HT1080 (cell line): ENCODE measurements around the gene ZNF660. TPM values are rescaled to one million over a fixed set of nuclear protein-coding genes. Genes with fewer than 3 reads are reported as not detected.
"Not testable (repeated sequence)": the region's sequence is repeated elsewhere in the genome, so short reads cannot be mapped to it uniquely, and the experiment has no call there.

ENCODE experiments used
- DNase-seq: peaks from one replicate; pipeline ENCODE4 v3.0.0-alpha.2; 2015; ENCODE audit warnings: low read depth
- polyA plus RNA-seq, 2 experiments: library from polyadenylated mRNA; depleted of rRNA; stranded (reverse); fragments of >200 nt; gene quantifications; 2 replicates each; pipeline ENCODE4 v1.2.3, GENCODE V29; 2015
- total RNA-seq: library from RNA; depleted of rRNA; stranded (reverse); fragments of >200 nt; shearing (Covaris generic); gene quantifications from 2 replicates; pipeline ENCODE4 v1.2.3, GENCODE V29; 2014; rRNA removed

Gene ZNF660
- 0.11 and 0.60 TPM in 2 replicates for total RNA-seq
- polyA plus RNA-seq (2015; cell fraction: cytosol; rRNA removed) = 0.05 TPM in 1 of 2 replicates, not detected in the other
- polyA plus RNA-seq (2015; cell fraction: nucleus; rRNA removed) = 0.20 and 0.28 TPM in 2 replicates

- DNase-seq = peak; percentile 31
These were observed at the start of gene ZNF660 for GRCh38 chr3:44584646-44585501. ZNF660 (plus strand) TSS chr3:44584964; CDS start chr3:44594194, 9,230 bp downstream.

GRCh38 chr3:44535364-44535763, 49.4 kb upstream of the ZNF660 start:
- DNase-seq = no peak

GRCh38 chr3:44544811-44545210, 40.0 kb upstream of the ZNF660 start:
- not testable (repeated sequence) for DNase-seq

- no peak for DNase-seq
These were observed 29.9 kb upstream of the ZNF660 start, which contains the start of gene ZKSCAN7 for GRCh38 chr3:44554626-44555592. ZKSCAN7 (plus strand) TSS chr3:44555193; CDS start chr3:44557048, 1,855 bp downstream.

GRCh38 chr3:44555723-44556122, 29.0 kb upstream of the ZNF660 start:
- no peak for DNase-seq

GRCh38 chr3:44557074-44557473, 27.7 kb upstream of the ZNF660 start:
- no peak for DNase-seq

GRCh38 chr3:44561076-44561475, 23.7 kb upstream of the ZNF660 start:
- DNase-seq = no peak

- no peak for DNase-seq
These were observed 22.6 kb upstream of the ZNF660 start for GRCh38 chr3:44562147-44562546.

GRCh38 chr3:44568561-44568960, 16.2 kb upstream of the ZNF660 start:
- DNase-seq = no peak

- DNase-seq = no peak
These were observed 13.7 kb upstream of the ZNF660 start for GRCh38 chr3:44571024-44571423.

GRCh38 chr3:44576613-44577012, 8.2 kb upstream of the ZNF660 start:
- DNase-seq = no peak

GRCh38 chr3:44577354-44577952, 7.3 kb upstream of the ZNF660 start:
- not testable (repeated sequence) for DNase-seq

GRCh38 chr3:44578316-44578715, 6.4 kb upstream of the ZNF660 start:
- not testable (repeated sequence) for DNase-seq

- not testable (repeated sequence) for DNase-seq
These were observed 5.7 kb upstream of the ZNF660 start for GRCh38 chr3:44578924-44579515.

- DNase-seq = not testable (repeated sequence)
These were observed 5.0 kb upstream of the ZNF660 start for GRCh38 chr3:44579749-44580148.

- not testable (repeated sequence) for DNase-seq
These were observed 3.8 kb upstream of the ZNF660 start for GRCh38 chr3:44580971-44581370.

- no peak for DNase-seq
These were observed 11.9 kb downstream of the ZNF660 start for GRCh38 chr3:44596621-44597020.

GRCh38 chr3:44601749-44602148, 17.0 kb downstream of the ZNF660 start:
- DNase-seq = no peak

GRCh38 chr3:44612678-44613077, 27.9 kb downstream of the ZNF660 start:
- DNase-seq = no peak

- peak; percentile 82 for DNase-seq
These were observed 40.2 kb downstream of the ZNF660 start, which contains the start of gene ZNF197 for GRCh38 chr3:44624749-44625480. ZNF197 (plus strand) TSS chr3:44625036; CDS start chr3:44629155, 4,119 bp downstream.
